WI38 (cell line): ENCODE results near the gene RUSC1.
A peak's percentile ranks its signal among the peaks of the same experiment; 100 is the strongest.

Experiments used
- H3K4me3 ChIP-seq: 2 replicates; pipeline ENCODE4 v1.5.1; 2011; ENCODE audit warnings: low read depth, mild to moderate bottlenecking, control low read depth, low read length
- TF ChIP-seq, protein P1 (sequence below): IDR thresholded peaks from 2 replicates; pipeline ENCODE4 v1.5.1; 2012; ENCODE audit warnings: low read depth, mild to moderate bottlenecking, control low read depth, low read length

RUSC1 gene, protein sequence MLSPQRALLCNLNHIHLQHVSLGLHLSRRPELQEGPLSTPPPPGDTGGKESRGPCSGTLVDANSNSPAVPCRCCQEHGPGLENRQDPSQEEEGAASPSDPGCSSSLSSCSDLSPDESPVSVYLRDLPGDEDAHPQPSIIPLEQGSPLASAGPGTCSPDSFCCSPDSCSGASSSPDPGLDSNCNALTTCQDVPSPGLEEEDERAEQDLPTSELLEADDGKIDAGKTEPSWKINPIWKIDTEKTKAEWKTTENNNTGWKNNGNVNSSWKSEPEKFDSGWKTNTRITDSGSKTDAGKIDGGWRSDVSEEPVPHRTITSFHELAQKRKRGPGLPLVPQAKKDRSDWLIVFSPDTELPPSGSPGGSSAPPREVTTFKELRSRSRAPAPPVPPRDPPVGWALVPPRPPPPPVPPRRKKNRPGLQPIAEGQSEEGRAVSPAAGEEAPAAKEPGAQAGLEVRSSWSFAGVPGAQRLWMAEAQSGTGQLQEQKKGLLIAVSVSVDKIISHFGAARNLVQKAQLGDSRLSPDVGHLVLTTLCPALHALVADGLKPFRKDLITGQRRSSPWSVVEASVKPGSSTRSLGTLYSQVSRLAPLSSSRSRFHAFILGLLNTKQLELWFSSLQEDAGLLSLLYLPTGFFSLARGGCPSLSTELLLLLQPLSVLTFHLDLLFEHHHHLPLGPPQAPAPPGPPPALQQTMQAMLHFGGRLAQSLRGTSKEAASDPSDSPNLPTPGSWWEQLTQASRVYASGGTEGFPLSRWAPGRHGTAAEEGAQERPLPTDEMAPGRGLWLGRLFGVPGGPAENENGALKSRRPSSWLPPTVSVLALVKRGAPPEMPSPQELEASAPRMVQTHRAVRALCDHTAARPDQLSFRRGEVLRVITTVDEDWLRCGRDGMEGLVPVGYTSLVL

DNA sequence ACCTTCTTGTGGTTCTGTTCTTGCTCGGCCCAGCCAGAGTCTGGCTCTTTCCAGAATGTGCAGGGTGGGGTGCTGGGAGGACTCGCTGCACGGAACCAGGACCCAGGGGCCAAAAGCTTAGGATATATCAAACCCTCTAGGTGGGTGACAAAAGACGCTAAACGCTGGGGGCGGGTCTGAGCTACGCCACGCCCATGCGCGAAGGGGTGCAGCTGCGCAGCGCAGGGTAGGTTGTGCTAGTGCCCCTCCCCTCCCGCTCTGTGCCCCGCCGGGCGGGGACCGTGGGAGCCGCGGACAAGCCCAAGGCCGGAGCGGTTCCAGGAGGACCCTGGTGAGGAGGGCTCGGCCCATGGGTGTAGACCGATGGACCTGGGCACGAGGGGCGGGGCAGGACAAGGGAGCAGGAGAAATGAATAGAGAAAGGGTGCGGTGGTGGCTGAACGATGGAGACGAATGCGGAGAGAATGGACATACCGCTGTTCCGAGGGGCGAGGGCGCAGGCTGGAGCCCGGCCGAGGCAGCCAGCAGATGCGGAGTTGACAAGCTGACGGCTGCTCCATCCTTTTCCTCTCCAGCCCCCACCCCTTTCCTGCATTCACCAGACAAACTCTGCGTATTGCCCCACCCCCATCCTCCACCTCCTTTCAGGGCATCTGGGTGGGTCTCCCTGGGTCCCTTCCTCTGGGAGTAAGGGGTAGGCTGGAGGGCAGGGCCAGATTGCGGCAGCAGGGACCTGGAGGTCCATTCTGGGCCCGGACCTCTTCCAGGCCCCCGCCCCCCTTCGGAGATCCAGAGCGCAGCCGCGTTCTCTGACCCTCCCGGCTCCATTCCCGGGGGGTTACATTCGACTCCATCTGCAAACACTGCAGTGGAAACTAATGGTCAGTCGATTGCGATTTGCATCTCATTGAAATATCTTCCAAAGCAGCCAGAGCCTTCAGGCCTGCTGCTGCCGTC, at the start of gene RUSC1:
RUSC1 (plus strand) TSS at position 234 of the 957 bp plus-strand sequence. CDS start 880 bp downstream, outside the sequence.
- TF ChIP-seq, protein P1, sequence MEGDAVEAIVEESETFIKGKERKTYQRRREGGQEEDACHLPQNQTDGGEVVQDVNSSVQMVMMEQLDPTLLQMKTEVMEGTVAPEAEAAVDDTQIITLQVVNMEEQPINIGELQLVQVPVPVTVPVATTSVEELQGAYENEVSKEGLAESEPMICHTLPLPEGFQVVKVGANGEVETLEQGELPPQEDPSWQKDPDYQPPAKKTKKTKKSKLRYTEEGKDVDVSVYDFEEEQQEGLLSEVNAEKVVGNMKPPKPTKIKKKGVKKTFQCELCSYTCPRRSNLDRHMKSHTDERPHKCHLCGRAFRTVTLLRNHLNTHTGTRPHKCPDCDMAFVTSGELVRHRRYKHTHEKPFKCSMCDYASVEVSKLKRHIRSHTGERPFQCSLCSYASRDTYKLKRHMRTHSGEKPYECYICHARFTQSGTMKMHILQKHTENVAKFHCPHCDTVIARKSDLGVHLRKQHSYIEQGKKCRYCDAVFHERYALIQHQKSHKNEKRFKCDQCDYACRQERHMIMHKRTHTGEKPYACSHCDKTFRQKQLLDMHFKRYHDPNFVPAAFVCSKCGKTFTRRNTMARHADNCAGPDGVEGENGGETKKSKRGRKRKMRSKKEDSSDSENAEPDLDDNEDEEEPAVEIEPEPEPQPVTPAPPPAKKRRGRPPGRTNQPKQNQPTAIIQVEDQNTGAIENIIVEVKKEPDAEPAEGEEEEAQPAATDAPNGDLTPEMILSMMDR = no peak
- H3K4me3 ChIP-seq = peak within 1 kb of the TSS; percentile 89

DNA sequence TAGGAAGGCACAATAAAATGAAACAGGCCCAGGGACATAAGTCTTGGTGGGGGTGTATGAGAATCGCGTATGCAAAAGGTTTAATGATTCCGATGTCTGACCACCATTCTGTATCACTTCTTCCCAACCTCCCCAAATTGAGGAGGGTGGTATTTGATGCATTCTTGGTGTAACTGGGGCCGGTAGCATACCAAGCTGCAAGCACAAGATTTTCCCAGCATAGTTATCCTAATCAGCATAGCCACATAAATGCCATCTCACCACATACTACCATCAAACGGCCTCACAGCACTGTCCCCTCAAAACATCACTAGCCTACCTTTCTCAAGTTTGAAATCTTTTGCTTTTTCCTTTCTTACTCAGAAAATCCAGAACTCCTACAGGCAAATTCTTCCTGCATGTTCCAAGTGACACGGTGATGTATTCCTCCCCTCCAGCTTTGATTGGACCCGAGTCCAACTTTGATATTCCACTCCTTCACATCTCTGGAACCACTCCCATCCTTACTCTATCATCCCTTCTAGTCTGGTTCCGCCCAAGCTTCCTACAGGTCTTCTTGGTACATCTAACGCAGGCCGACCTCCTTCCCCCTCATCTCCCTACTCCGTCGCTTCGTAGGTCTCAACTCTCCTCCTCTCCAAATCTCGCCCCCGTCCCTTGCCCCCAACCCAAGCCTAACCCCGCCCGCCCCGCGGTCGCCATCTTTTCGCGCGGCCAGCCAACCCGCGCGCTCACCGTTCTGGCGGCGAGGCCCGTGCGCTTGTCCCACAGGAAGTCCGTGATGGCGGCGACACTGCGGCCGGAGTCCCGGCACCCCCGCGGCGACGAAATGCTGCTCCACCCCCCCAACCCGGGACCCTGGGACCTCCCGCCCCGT, 48.0 kb upstream of the RUSC1 start:
- TF ChIP-seq, protein P1 = no peak
- H3K4me3 ChIP-seq = peak overlapping the region; percentile 85

DNA sequence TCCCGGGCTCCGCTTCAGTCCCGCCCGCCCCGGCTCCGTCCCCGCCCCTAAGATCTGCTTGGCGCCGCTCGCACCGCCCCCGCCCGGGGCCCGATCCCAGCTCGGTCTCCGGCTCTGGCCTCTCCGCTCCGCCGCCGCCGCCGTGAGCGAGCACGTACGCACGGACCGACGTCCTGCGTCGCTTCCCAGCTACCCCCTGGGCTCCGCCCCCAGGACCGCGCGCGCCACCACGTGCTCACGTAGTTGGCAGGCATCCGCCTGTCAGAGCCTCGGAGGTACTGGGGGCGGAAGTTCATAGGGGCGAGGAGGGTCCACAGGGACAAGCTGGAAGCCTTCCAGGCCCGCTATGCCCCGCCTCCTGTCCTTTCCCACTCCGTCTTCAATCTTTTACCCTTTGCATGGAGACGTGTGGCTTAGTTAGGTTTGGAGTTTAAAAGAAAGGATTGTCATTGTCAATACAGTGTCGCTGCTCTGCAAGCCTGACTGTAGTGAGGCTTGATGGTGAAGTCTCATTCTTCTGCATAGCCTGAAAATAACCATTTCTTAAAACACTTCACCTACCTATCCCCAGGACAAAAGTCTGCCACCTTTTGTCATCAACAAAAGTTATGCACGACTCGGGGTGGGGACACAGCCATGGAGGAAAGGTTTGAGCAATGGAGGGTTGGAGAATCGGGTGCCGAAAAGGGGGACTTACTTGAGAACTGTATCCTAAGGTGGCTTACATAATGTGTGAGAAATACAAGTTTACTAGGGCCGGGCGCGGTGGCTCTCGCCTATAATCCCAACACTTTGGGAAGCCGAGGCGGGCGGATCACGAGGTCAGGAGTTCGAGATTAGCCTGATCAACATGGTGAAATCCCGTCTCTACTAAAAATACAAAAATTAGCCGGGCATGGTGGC, 47.1 kb upstream of the RUSC1 start, which contains the start of gene CLK2:
CLK2 (minus strand) TSS at position 162 of the 903 bp plus-strand sequence. CDS start 2,527 bp downstream, outside the sequence.
- TF ChIP-seq, protein P1 = no peak
- peak within 1 kb of the TSS; percentile 85 for H3K4me3 ChIP-seq

DNA sequence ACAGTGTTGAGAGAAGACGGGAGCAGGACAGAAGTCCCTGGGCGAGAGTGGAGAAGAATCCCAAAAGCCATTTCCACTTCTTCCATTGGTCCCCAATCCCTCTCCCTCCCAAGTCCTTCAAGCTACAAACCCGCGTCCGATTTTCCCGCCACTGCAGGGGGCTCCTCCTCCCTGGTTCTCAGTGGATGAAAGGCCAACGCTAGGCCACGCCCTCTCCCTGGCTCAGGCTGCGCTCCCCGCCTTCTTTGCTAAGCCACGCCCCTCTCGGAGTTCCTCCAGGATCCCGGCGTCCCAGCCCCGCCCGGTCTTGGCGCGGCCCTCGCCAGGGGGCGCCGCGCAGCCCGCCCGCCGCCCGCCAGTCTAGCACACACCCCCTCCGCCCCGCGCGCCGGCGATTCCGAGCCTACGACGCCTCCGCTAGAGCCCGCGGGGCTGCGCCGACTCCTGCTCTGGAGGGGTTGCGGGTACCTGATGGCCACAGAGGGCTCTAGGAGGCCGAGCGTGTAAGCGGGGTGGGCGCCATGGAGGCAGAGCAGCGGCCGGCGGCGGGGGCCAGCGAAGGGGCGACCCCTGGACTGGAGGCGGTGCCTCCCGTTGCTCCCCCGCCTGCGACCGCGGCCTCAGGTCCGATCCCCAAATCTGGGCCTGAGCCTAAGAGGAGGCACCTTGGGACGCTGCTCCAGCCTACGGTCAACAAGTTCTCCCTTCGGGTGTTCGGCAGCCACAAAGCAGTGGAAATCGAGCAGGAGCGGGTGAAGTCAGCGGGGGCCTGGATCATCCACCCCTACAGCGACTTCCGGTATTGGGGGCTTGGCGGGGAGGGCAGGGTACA, 43.4 kb upstream of the RUSC1 start, which contains the start of gene HCN3:
HCN3 (plus strand) TSS at position 394 of the 832 bp plus-strand sequence; CDS start at position 522, 128 bp downstream.
- peak within 1 kb of the TSS; percentile 70 for H3K4me3 ChIP-seq
- TF ChIP-seq, protein P1 = peak; percentile 17; the same call in 1 of the 2 replicates
